Thyroid gland (tissue), 4 donors: ENCODE results near the gene RCE1. TPM values are rescaled to one million over a fixed set of nuclear protein-coding genes. Genes with fewer than 3 reads are reported as not detected.
A peak's percentile ranks its signal among the peaks of the same experiment; 100 is the strongest.

ENCODE experiments used
- DNase-seq, 2 donors: peaks; one replicate each; pipeline ENCODE4 v3.0.0-alpha.2; 2019
- H3K27ac ChIP-seq, 3 donors: fragments of 200-600 bp; sonication (generic); 1 replicate in 2 of 3; 2 replicates in 1 of 3; pipeline ENCODE4 v1.5.1; 2016 to 2019; ENCODE audit warnings: mild to moderate bottlenecking in 1 of 3, moderate library complexity in 1 of 3
- H3K27me3 ChIP-seq: fragments of 200-600 bp; sonication (generic); one replicate; pipeline ENCODE4 v1.5.1; 2019
- H3K36me3 ChIP-seq, 2 donors: fragments of 200-600 bp; sonication (generic); one replicate each; pipeline ENCODE4 v1.5.1; 2016 to 2019
- H3K4me1 ChIP-seq, 2 donors: fragments of 200-600 bp; sonication (generic); one replicate each; pipeline ENCODE4 v1.5.1; 2017 to 2019
- H3K4me3 ChIP-seq, 3 donors: fragments of 200-600 bp; sonication (generic); replicated peaks in 1 of 3; 1 replicate in 2 of 3; 2 replicates in 1 of 3; pipeline ENCODE4 v1.5.1; 2016; ENCODE audit warnings: mild to moderate bottlenecking in 1 of 3
- H3K9me3 ChIP-seq: fragments of 200-600 bp; sonication (generic); one replicate; pipeline ENCODE4 v1.5.1; 2017
- CTCF ChIP-seq, 6 experiments: fragments of 200-600 bp in 3 of 6; fragments of 450-650 bp in 3 of 6; sonication (generic) in 3 of 6; IDR thresholded peaks; one replicate each; pipeline ENCODE4 v1.5.1; 2016 to 2019; ENCODE audit warnings: antibody characterized with exemption in 6 of 6, mild to moderate bottlenecking in 2 of 6, inconsistent platforms in 1 of 6, moderate library complexity in 1 of 6
- POLR2A ChIP-seq, 2 donors: fragments of 450-650 bp; IDR thresholded peaks; one replicate each; pipeline ENCODE4 v1.6.1; 2017; ENCODE audit warnings: antibody characterized with exemption in 2 of 2, mild to moderate bottlenecking in 2 of 2, moderate library complexity in 1 of 2
- WGBS, 2 donors: methylation state at CpG; one replicate each; pipeline ENCODE4 v1.1.5; 2017; 5-methylcytosine and 5-hydroxymethylcytosine counted together
- intact Hi-C: fragments of 100-400 bp; cut with DNase I; formaldehyde crosslinking; loops from one replicate; pipeline ENCODE4 v1.15.1; 2023
- total RNA-seq, 4 donors: library from RNA; depleted of rRNA; stranded (reverse); fragments of >200 nt; gene quantifications; one replicate each; pipeline ENCODE4 v1.2.3, GENCODE V29; 2016

Gene RCE1
- total RNA-seq, 4 donors from 2014 or later, result 10.8 to 23.6 (median 16.1) TPM

GRCh38 chr11:66889960-66890359 is 46.7 kb downstream of the RCE1 start:
- Histone ChIP-seq H3K9me3 (no peaks in the 10 kb centered on the region), H3K36me3 (no peaks in the 10 kb centered on the region), H3K27me3 (no peaks in the 10 kb centered on the region), H3K27ac (no peak overlapping the region), H3K4me1 (peaks cover 0 to 5% of the 10 kb centered on the region in 2 donors), H3K4me3 (no peak overlapping the region)
- 75 to 80% methylated on average over 8 of the region's 8 CpGs for WGBS, 2 donors
- TF ChIP-seq POLR2A (IDR thresholded peaks at IDR 0.05) (no peak), CTCF (IDR thresholded peaks at IDR 0.05) (no peak)
- DNase-seq, result no peak
- intact Hi-C loops, result no loop called here

GRCh38 chr11:66891851-66892660 is 48.8 kb downstream of the RCE1 start:
- H3K9me3 ChIP-seq, result no peaks in the 10 kb centered on the region
- intact Hi-C loops, result no loop called here
- no peaks in the 10 kb centered on the region for H3K36me3 ChIP-seq
- peak in 1 of 2 donors; percentile 22 for DNase-seq
- 79 to 88% methylated on average over 14 of the region's 14 CpGs for WGBS, 2 donors
- H3K4me1 ChIP-seq, result peaks cover 0 to under 1% of the 10 kb centered on the region in 2 donors
- H3K4me3 ChIP-seq, result no peak overlapping the region
- H3K27ac ChIP-seq, result no peak overlapping the region
- TF ChIP-seq POLR2A (IDR thresholded peaks at IDR 0.05), result no peak
- TF ChIP-seq CTCF (IDR thresholded peaks at IDR 0.05), result no peak
- H3K27me3 ChIP-seq, result no peaks in the 10 kb centered on the region

GRCh38 chr11:66892911-66893310 is 49.7 kb downstream of the RCE1 start:
- H3K9me3 ChIP-seq, result no peaks in the 10 kb centered on the region
- intact Hi-C loops, result no loop called here
- H3K4me1 ChIP-seq, result no peaks in the 10 kb centered on the region
- no peak for TF ChIP-seq POLR2A (IDR thresholded peaks at IDR 0.05)
- TF ChIP-seq CTCF (IDR thresholded peaks at IDR 0.05), result no peak
- WGBS, 2 donors, result 65 to 70% methylated on average over 6 of the region's 6 CpGs
- no peak overlapping the region for H3K27ac ChIP-seq
- no peak for DNase-seq
- no peak overlapping the region for H3K4me3 ChIP-seq
- no peaks in the 10 kb centered on the region for H3K27me3 ChIP-seq
- no peaks in the 10 kb centered on the region for H3K36me3 ChIP-seq

GRCh38 chr11:66894141-66894540 is 50.9 kb downstream of the RCE1 start:
- H3K9me3 ChIP-seq, result no peaks in the 10 kb centered on the region
- H3K4me3 ChIP-seq, result no peak overlapping the region
- no peaks in the 10 kb centered on the region for H3K36me3 ChIP-seq
- 86% methylated on average over 2 of the region's 2 CpGs for WGBS, 2 donors
- DNase-seq, result no peak
- TF ChIP-seq CTCF (IDR thresholded peaks at IDR 0.05) (no peak), POLR2A (IDR thresholded peaks at IDR 0.05) (no peak)
- intact Hi-C loops, result no loop called here
- no peak overlapping the region for H3K27ac ChIP-seq
- H3K27me3 ChIP-seq, result no peaks in the 10 kb centered on the region
- no peaks in the 10 kb centered on the region for H3K4me1 ChIP-seq

Other genes with a start within 250 kb of the RCE1 start
- gene RBM14, start 226.8 kb upstream of the RCE1 start, total RNA-seq, result 10 to 100 TPM; 31.8 to 76.9 (median 62.9) TPM
- 100 to 1,000 TPM; 104 to 147 (median 131) TPM for gene RBM4, start 204.7 kb upstream of the RCE1 start, total RNA-seq
- 10 to 100 TPM; 16.6 to 24.7 (median 24.2) TPM for gene RBM4B, start 165.6 kb upstream of the RCE1 start, total RNA-seq
- 1 to 10 TPM in 2 of 4 donors, under 1 TPM in 2; 0.25 to 1.6 (median 0.83) TPM for gene SPTBN2, start 114.2 kb upstream of the RCE1 start, total RNA-seq
- 1 to 10 TPM; 4.7 to 7.5 (median 5.9) TPM for gene LRFN4, start 13.6 kb downstream of the RCE1 start, total RNA-seq
- 10 to 100 TPM in 3 of 4 donors, 1 to 10 TPM in 1; 5.4 to 34.3 (median 21.9) TPM for gene PC, start 114.9 kb downstream of the RCE1 start, total RNA-seq
- gene C11orf86, start 131.9 kb downstream of the RCE1 start, total RNA-seq, result not detected
- gene SYT12, start 179.7 kb downstream of the RCE1 start, total RNA-seq, result under 1 TPM in 3 of 4 donors, not detected in 1; 0.13 to 0.44 (median 0.22) TPM
- gene RHOD, start 213.4 kb downstream of the RCE1 start, total RNA-seq, result 10 to 100 TPM; 27.8 to 85.2 (median 56.8) TPM